ENCODE data around the gene ETNK1. TPM values are rescaled to one million over a fixed set of nuclear protein-coding genes. Genes with fewer than 3 reads are reported as not detected.

Gene ETNK1
- total RNA-seq, 1 experiment from 2014 or later, result 124 TPM

DNA sequence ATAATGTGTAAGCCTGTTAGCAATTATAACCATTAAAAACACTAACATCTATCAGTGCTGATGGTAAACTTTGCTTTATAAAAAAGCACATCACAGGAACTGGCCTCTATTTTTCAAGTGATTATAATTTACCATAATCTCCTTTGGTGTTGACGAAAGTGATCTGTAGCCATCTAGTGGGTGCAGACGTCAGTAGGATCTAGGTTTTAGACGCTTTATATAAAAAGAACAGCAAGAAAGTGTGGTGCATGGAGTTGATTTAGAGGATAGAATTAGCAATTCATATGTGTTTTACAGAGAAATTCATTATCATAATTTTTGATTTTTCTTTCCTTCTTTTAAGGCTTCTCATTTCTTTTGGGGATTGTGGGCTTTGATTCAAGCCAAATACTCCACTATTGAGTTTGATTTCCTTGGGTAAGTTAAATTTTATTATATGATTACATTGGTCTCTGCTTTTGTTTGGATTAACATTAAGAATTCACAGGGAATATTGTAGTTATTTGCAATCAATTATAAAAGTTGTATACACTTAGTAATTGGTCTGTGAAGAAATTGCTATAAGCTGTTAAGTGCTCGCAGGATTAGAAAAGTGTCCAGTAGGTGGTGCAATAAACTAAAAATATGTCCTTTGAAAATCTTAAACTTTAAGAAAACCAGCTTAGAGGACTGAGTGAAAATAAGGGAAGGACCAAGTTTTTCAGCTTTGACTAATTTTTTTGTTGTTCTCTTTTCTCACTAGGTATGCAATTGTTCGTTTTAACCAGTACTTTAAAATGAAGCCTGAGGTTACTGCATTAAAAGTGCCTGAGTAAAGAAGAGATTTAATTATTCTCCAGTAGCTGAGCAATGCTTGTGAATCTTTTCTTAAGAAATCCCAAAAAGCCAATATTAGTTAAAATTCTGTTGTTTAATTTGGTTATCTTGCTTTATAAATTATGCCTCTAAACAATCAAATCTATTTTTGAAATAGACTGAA lies 59.5 kb downstream of the ETNK1 start:
- Mint-ChIP-seq H3K4me3 (ENCODE audit: low read depth, unreplicated experiment) (no peak overlapping the region), H3K4me1 (ENCODE audit: low read depth, unreplicated experiment) (no peaks in the 10 kb centered on the region), H3K27me3 (ENCODE audit: unreplicated experiment) (no peaks in the 10 kb centered on the region), H3K36me3 (ENCODE audit: insufficient read depth, unreplicated experiment) (peaks cover 27% of the 10 kb centered on the region), H3K27ac (ENCODE audit: unreplicated experiment) (no peak overlapping the region), H3K9me3 (ENCODE audit: low read depth, unreplicated experiment) (no peaks in the 10 kb centered on the region)
- no peak for DNase-seq
- intact Hi-C loops (cut with micrococcal nuclease; ENCODE audit: unreplicated experiment), result no loop called here
- CTCF ChIA-PET, result interaction anchor here (0.9 kb wide), 1 partner anchor 10 kb away, joined by 3 read pairs; no protein-coding TSS in a partner anchor
- BruUV-seq (replicated peaks), result no TSS peak
- TF ChIP-seq, protein P1, sequence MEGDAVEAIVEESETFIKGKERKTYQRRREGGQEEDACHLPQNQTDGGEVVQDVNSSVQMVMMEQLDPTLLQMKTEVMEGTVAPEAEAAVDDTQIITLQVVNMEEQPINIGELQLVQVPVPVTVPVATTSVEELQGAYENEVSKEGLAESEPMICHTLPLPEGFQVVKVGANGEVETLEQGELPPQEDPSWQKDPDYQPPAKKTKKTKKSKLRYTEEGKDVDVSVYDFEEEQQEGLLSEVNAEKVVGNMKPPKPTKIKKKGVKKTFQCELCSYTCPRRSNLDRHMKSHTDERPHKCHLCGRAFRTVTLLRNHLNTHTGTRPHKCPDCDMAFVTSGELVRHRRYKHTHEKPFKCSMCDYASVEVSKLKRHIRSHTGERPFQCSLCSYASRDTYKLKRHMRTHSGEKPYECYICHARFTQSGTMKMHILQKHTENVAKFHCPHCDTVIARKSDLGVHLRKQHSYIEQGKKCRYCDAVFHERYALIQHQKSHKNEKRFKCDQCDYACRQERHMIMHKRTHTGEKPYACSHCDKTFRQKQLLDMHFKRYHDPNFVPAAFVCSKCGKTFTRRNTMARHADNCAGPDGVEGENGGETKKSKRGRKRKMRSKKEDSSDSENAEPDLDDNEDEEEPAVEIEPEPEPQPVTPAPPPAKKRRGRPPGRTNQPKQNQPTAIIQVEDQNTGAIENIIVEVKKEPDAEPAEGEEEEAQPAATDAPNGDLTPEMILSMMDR (IDR thresholded peaks at IDR 0.05; ENCODE audit: unreplicated experiment), result peak; percentile 33

DNA sequence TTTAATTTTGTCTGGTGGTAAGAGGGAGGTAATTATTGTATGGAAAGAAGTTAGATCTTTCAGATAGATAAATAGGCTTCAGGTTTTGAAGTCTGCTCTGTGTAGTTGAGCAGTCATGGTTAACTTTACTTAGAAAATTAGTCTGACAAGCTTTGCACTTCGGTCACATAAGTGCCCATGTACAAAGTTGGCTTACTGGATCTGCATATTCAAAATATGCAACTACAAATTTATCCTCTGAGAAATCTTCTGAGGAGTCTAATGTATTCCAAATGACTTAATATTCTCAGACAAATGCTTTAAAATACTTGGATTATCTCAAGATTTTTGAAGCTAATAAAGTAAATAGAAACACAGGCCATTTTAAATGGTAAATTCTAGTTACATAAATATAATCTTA lies 61.2 kb downstream of the ETNK1 start:
- CTCF ChIA-PET, result interaction anchor here (0.6 kb wide), 1 partner anchor 46 kb away, joined by 5 read pairs; no protein-coding TSS in a partner anchor
- H3K36me3 Mint-ChIP-seq (ENCODE audit: insufficient read depth, unreplicated experiment), result peaks cover 17% of the 10 kb centered on the region
- intact Hi-C loops (cut with micrococcal nuclease; ENCODE audit: unreplicated experiment), result no loop called here
- H3K4me3 Mint-ChIP-seq (ENCODE audit: low read depth, unreplicated experiment), result no peak overlapping the region
- BruUV-seq (replicated peaks), result no TSS peak
- DNase-seq, result no peak
- TF ChIP-seq, protein P1 (IDR thresholded peaks at IDR 0.05; ENCODE audit: unreplicated experiment), result no peak
- no peaks in the 10 kb centered on the region for H3K9me3 Mint-ChIP-seq (ENCODE audit: low read depth, unreplicated experiment)
- no peaks in the 10 kb centered on the region for H3K27me3 Mint-ChIP-seq (ENCODE audit: unreplicated experiment)
- no peak overlapping the region for H3K27ac Mint-ChIP-seq (ENCODE audit: unreplicated experiment)
- no peaks in the 10 kb centered on the region for H3K4me1 Mint-ChIP-seq (ENCODE audit: low read depth, unreplicated experiment)

- intact Hi-C loops (cut with micrococcal nuclease; ENCODE audit: unreplicated experiment), result no loop called here
- H3K27me3 Mint-ChIP-seq (ENCODE audit: unreplicated experiment), result no peaks in the 10 kb centered on the region
- H3K36me3 Mint-ChIP-seq (ENCODE audit: insufficient read depth, unreplicated experiment), result peaks cover 20% of the 10 kb centered on the region
- no peaks in the 10 kb centered on the region for H3K4me1 Mint-ChIP-seq (ENCODE audit: low read depth, unreplicated experiment)
- no peak overlapping the region for H3K27ac Mint-ChIP-seq (ENCODE audit: unreplicated experiment)
- DNase-seq, result no peak
- TF ChIP-seq, protein P1 (IDR thresholded peaks at IDR 0.05; ENCODE audit: unreplicated experiment), result no peak
- no peaks in the 10 kb centered on the region for H3K9me3 Mint-ChIP-seq (ENCODE audit: low read depth, unreplicated experiment)
- CTCF ChIA-PET, result interaction anchor here (0.5 kb wide), 1 partner anchor 36 kb away, joined by 4 read pairs; no protein-coding TSS in a partner anchor
- BruUV-seq (replicated peaks), result no TSS peak
- no peak overlapping the region for H3K4me3 Mint-ChIP-seq (ENCODE audit: low read depth, unreplicated experiment)
These were observed 62.5 kb downstream of the ETNK1 start for GRCh38 chr12:22687361-22688076.

GRCh38 chr12:22689876-22690275 lies 64.9 kb downstream of the ETNK1 start:
- BruUV-seq (replicated peaks), result no TSS peak
- TF ChIP-seq, protein P1 (IDR thresholded peaks at IDR 0.05; ENCODE audit: unreplicated experiment), result no peak
- CTCF ChIA-PET, result no interaction called here
- Mint-ChIP-seq H3K36me3 (ENCODE audit: insufficient read depth, unreplicated experiment) (peaks cover 23% of the 10 kb centered on the region), H3K4me3 (ENCODE audit: low read depth, unreplicated experiment) (no peak overlapping the region), H3K9me3 (ENCODE audit: low read depth, unreplicated experiment) (no peaks in the 10 kb centered on the region), H3K27ac (ENCODE audit: unreplicated experiment) (no peak overlapping the region), H3K27me3 (ENCODE audit: unreplicated experiment) (no peaks in the 10 kb centered on the region), H3K4me1 (ENCODE audit: low read depth, unreplicated experiment) (no peaks in the 10 kb centered on the region)
- no peak for DNase-seq
- intact Hi-C loops (cut with micrococcal nuclease; ENCODE audit: unreplicated experiment), result no loop called here

Data from Calu3 (cell line).